Smooth muscle cell (in vitro differentiated cells): ENCODE results near the gene PRKAG2. TPM values are rescaled to one million over a fixed set of nuclear protein-coding genes. Genes with fewer than 3 reads are reported as not detected.

ENCODE experiments used
- DNase-seq: peaks from one replicate; lab custom pipeline; 2025; ENCODE audit not compliant: unreplicated experiment; lab: John Stamatoyannopoulos, UW
- H2AFZ ChIP-seq: fragments of 200-600 bp; sonication (generic); 2 replicates; pipeline ENCODE4 v1.6.0; 2016; ENCODE audit warnings: antibody characterized with exemption, low read depth, mild to moderate bottlenecking
- H3F3A ChIP-seq: fragments of 200-600 bp; sonication (generic); 2 replicates; pipeline ENCODE4 v1.6.0; 2017; ENCODE audit warnings: antibody characterized with exemption, low read depth
- H3K27ac ChIP-seq: fragments of 200-600 bp; sonication (generic); 2 replicates; pipeline ENCODE4 v1.5.1; 2016; ENCODE audit warnings: low read depth, mild to moderate bottlenecking
- H3K27me3 ChIP-seq: fragments of 200-600 bp; sonication (generic); 2 replicates; pipeline ENCODE4 v1.6.1; 2016; ENCODE audit warnings: low read depth, mild to moderate bottlenecking
- H3K36me3 ChIP-seq: fragments of 200-600 bp; sonication (generic); 2 replicates; pipeline ENCODE4 v1.5.1; 2016; ENCODE audit warnings: low read depth
- H3K4me1 ChIP-seq: fragments of 200-600 bp; sonication (generic); 2 replicates; pipeline ENCODE4 v1.5.1; 2016; ENCODE audit warnings: low read depth
- H3K4me2 ChIP-seq: fragments of 200-600 bp; sonication (generic); 2 replicates; pipeline ENCODE4 v1.6.0; 2016; ENCODE audit warnings: mild to moderate bottlenecking
- H3K4me3 ChIP-seq: fragments of 200-600 bp; sonication (generic); 2 replicates; pipeline ENCODE4 v1.5.1; 2016; ENCODE audit warnings: mild to moderate bottlenecking
- H3K79me2 ChIP-seq: fragments of 200-600 bp; sonication (generic); 2 replicates; pipeline ENCODE4 v1.6.0; 2016; ENCODE audit warnings: low read depth, mild to moderate bottlenecking
- H3K9ac ChIP-seq: fragments of 200-600 bp; sonication (generic); 2 replicates; pipeline ENCODE4 v1.6.0; 2016; ENCODE audit warnings: low read depth
- H3K9me3 ChIP-seq: fragments of 200-600 bp; sonication (generic); replicated peaks from 2 replicates; pipeline ENCODE4 v1.5.1; 2016; ENCODE audit warnings: low read depth
- H4K20me1 ChIP-seq: fragments of 200-600 bp; sonication (generic); 2 replicates; pipeline ENCODE4 v1.6.0; 2016; ENCODE audit warnings: low read depth
- WGBS: methylation state at CpG from one replicate; pipeline ENCODE4 v1.1.7; 2016; ENCODE audit warnings: low lambda C conversion rate; 5-methylcytosine and 5-hydroxymethylcytosine counted together
- polyA plus RNA-seq: library from polyadenylated mRNA; unstranded; fragments of >200 nt; fragmentation: Nextera tagmentation; extraction: Ambion mirVana; gene quantifications from 2 replicates; pipeline ENCODE4 v1.2.1, GENCODE V29; 2016
- total RNA-seq: library from RNA; depleted of rRNA; stranded (reverse); fragments of >200 nt; gene quantifications from 2 replicates; pipeline ENCODE4 v1.2.3, GENCODE V29; 2014
- TF ChIP-seq, protein P1 (sequence below): fragments of 200-600 bp; sonication (generic); IDR thresholded peaks from 2 replicates; pipeline ENCODE4 v1.5.1; 2017; ENCODE audit warnings: borderline replicate concordance, mild to moderate bottlenecking, antibody characterized with exemption; ENCODE audit not compliant: insufficient read depth, poor library complexity, severe bottlenecking

Gene PRKAG2
- total and polyA plus RNA-seq, 2 experiments from 2014 or later = 3.5 to 3.9 TPM

- H3K9me3 ChIP-seq = no peaks in the 10 kb centered on the region
- 86% methylated on average over 8 of the region's 8 CpGs for WGBS
- H2AFZ ChIP-seq = no peak overlapping the region
- no peak for DNase-seq
- H3K4me1 ChIP-seq = no peaks in the 10 kb centered on the region
- TF ChIP-seq, protein P1, sequence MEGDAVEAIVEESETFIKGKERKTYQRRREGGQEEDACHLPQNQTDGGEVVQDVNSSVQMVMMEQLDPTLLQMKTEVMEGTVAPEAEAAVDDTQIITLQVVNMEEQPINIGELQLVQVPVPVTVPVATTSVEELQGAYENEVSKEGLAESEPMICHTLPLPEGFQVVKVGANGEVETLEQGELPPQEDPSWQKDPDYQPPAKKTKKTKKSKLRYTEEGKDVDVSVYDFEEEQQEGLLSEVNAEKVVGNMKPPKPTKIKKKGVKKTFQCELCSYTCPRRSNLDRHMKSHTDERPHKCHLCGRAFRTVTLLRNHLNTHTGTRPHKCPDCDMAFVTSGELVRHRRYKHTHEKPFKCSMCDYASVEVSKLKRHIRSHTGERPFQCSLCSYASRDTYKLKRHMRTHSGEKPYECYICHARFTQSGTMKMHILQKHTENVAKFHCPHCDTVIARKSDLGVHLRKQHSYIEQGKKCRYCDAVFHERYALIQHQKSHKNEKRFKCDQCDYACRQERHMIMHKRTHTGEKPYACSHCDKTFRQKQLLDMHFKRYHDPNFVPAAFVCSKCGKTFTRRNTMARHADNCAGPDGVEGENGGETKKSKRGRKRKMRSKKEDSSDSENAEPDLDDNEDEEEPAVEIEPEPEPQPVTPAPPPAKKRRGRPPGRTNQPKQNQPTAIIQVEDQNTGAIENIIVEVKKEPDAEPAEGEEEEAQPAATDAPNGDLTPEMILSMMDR = no peak
- H3K36me3 ChIP-seq = no peaks in the 10 kb centered on the region
- H3K4me2 ChIP-seq = no peak overlapping the region
- peaks cover 4% of the 10 kb centered on the region for H3K27me3 ChIP-seq
- H3K9ac ChIP-seq = no peak overlapping the region
- no peaks in the 10 kb centered on the region for H3F3A ChIP-seq
- H3K4me3 ChIP-seq = no peak overlapping the region
- H3K79me2 ChIP-seq = no peaks in the 10 kb centered on the region
- H3K27ac ChIP-seq = no peak overlapping the region
- no peaks in the 10 kb centered on the region for H4K20me1 ChIP-seq
Observed at GRCh38 chr7:151803841-151804240, 73.1 kb downstream of the PRKAG2 start.

DNA sequence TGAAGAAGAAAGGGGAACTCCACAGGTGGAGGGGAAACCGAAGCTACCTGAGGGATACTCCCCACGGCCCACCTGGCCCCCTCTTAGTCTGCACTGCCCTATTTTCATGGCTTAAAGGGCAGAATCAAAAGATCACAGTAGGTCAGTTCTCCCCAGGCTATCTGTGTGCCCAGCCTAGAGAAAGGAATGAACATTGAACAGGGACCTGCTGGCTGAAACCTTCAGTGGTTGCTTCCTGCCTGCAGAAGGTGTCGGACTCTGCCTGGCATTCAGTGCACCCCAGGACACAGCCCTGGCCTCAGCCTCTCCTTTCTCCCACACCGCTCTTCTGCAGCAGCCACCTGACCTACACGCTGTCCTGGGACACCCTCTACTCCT is 74.5 kb downstream of the PRKAG2 start:
- Histone ChIP-seq H3K36me3 (no peaks in the 10 kb centered on the region), H3F3A (no peaks in the 10 kb centered on the region), H3K79me2 (no peaks in the 10 kb centered on the region), H3K4me3 (no peak overlapping the region), H3K9ac (no peak overlapping the region), H3K27ac (no peak overlapping the region), H2AFZ (no peak overlapping the region), H3K4me1 (no peaks in the 10 kb centered on the region), H3K27me3 (peaks cover 4% of the 10 kb centered on the region), H3K4me2 (no peak overlapping the region), H3K9me3 (no peaks in the 10 kb centered on the region), H4K20me1 (no peaks in the 10 kb centered on the region)
- no peak for DNase-seq
- WGBS = 92% methylated on average over 5 of the region's 5 CpGs
- TF ChIP-seq, protein P1 = no peak

- DNase-seq = no peak
Observed at GRCh38 chr7:151801782-151802468, 75.0 kb downstream of the PRKAG2 start.

More at GRCh38 chr7:151801782-151802468, 75.0 kb downstream of the PRKAG2 start:
- Histone ChIP-seq H2AFZ (no peak overlapping the region), H3K4me1 (no peaks in the 10 kb centered on the region), H3K9me3 (no peaks in the 10 kb centered on the region), H3K4me2 (no peak overlapping the region), H3K27ac (no peak overlapping the region), H3K36me3 (no peaks in the 10 kb centered on the region), H3K27me3 (peaks cover 4% of the 10 kb centered on the region), H3K79me2 (no peaks in the 10 kb centered on the region), H4K20me1 (no peaks in the 10 kb centered on the region), H3F3A (no peaks in the 10 kb centered on the region), H3K9ac (no peak overlapping the region), H3K4me3 (no peak overlapping the region)
- TF ChIP-seq, protein P1 = no peak
- WGBS = 86% methylated on average over 15 of the region's 15 CpGs
